BLaER1 treated with 17β-estradiol and CSF1 and Interleukin-3, amounts not matched to agents 10 nM and 100 nM (cell line): ENCODE results near the gene OGDH.

Source experiments
- H3K27ac ChIP-seq, 11 experiments: shearing (Covaris generic); formaldehyde crosslinking; 2 replicates each; pipeline ENCODE4 v1.8.1; 2022
- H3K27me3 ChIP-seq, 11 experiments: shearing (Covaris generic); formaldehyde crosslinking; 2 replicates each; pipeline ENCODE4 v1.8.1; 2022
- H3K36me3 ChIP-seq, 11 experiments: shearing (Covaris generic); formaldehyde crosslinking; 2 replicates each; pipeline ENCODE4 v1.8.1; 2022
- H3K4me1 ChIP-seq, 10 experiments: shearing (Covaris generic); formaldehyde crosslinking; 2 replicates each; pipeline ENCODE4 v1.8.1; 2022
- H3K4me2 ChIP-seq, 11 experiments: shearing (Covaris generic); formaldehyde crosslinking; 2 replicates each; pipeline ENCODE4 v1.8.1; 2022
- H3K4me3 ChIP-seq, 10 experiments: shearing (Covaris generic); formaldehyde crosslinking; 2 replicates each; pipeline ENCODE4 v1.8.1; 2022
- H3K9ac ChIP-seq, 11 experiments: shearing (Covaris generic); formaldehyde crosslinking; 2 replicates each; pipeline ENCODE4 v1.8.1; 2022
- H3K9me3 ChIP-seq, 11 experiments: shearing (Covaris generic); formaldehyde crosslinking; replicated peaks in 1 of 11; 2 replicates each; pipeline ENCODE4 v1.8.1; 2022
- H4K20me1 ChIP-seq, 11 experiments: shearing (Covaris generic); formaldehyde crosslinking; 2 replicates each; pipeline ENCODE4 v1.8.1; 2022
- Cebpa-rat ChIP-seq, 11 experiments: shearing (Covaris generic); IDR thresholded peaks; 2 replicates each; pipeline ENCODE4 v1.8.1; 2022

OGDH gene

GRCh38 chr7:44735403-44736165 is 129.2 kb downstream of the OGDH start:
- no peaks in the 10 kb centered on the region for H3K36me3 ChIP-seq
- H3K4me2 ChIP-seq, result peak overlapping the region in 6 of 11 experiments; percentile 26 to 70 (median 54); a peak in 9 of 22 replicates
- H3K4me3 ChIP-seq, result no peak overlapping the region
- H3K4me1 ChIP-seq, result peaks cover 0 to 42% (median 13%) of the 10 kb centered on the region in 10 experiments; a peak in 12 of 20 replicates
- no peaks in the 10 kb centered on the region for H3K27me3 ChIP-seq
- H4K20me1 ChIP-seq, result no peaks in the 10 kb centered on the region
- peak overlapping the region in 1 of 11 experiments; percentile 13; a peak in 1 of 22 replicates for H3K9ac ChIP-seq
- TF ChIP-seq Cebpa-rat (IDR thresholded peaks at IDR 0.05), result no peak
- no peaks in the 10 kb centered on the region for H3K9me3 ChIP-seq
- H3K27ac ChIP-seq, result peak overlapping the region in 4 of 11 experiments; percentile 47 to 63 (median 53); a peak in 6 of 22 replicates

GRCh38 chr7:44736896-44737295 is 130.5 kb downstream of the OGDH start:
- H3K27me3 ChIP-seq, result no peaks in the 10 kb centered on the region
- no peaks in the 10 kb centered on the region for H3K9me3 ChIP-seq
- H3K4me2 ChIP-seq, result no peak overlapping the region
- TF ChIP-seq Cebpa-rat (IDR thresholded peaks at IDR 0.05), result no peak
- H3K27ac ChIP-seq, result peak overlapping the region in 1 of 11 experiments; percentile 63; a peak in 1 of 22 replicates
- peaks cover 0 to 42% (median 13%) of the 10 kb centered on the region in 10 experiments; a peak in 12 of 20 replicates for H3K4me1 ChIP-seq
- H3K9ac ChIP-seq, result no peak overlapping the region
- no peaks in the 10 kb centered on the region for H3K36me3 ChIP-seq
- no peaks in the 10 kb centered on the region for H4K20me1 ChIP-seq
- H3K4me3 ChIP-seq, result no peak overlapping the region

GRCh38 chr7:44738051-44738723 is 131.8 kb downstream of the OGDH start:
- Histone ChIP-seq H3K36me3 (no peaks in the 10 kb centered on the region), H3K9me3 (no peaks in the 10 kb centered on the region), H3K4me3 (no peak overlapping the region), H3K27ac (no peak overlapping the region), H3K4me2 (0 out of 22 replicates have a peak overlapping the region, but pooled peaks of 3 of the 11 experiments have one; percentile 7 to 18 (median 11)), H4K20me1 (no peaks in the 10 kb centered on the region), H3K4me1 (peaks cover 9 to 51% (median 22%) of the 10 kb centered on the region in 10 experiments), H3K27me3 (no peaks in the 10 kb centered on the region), H3K9ac (no peak overlapping the region)
- TF ChIP-seq Cebpa-rat (IDR thresholded peaks at IDR 0.05), result peak in 2 of 11 experiments; percentile 9 to 18; a peak in 1 of 22 replicates

GRCh38 chr7:44738876-44739665 is 132.6 kb downstream of the OGDH start:
- Histone ChIP-seq H3K4me3 (no peak overlapping the region), H4K20me1 (no peaks in the 10 kb centered on the region), H3K9me3 (no peaks in the 10 kb centered on the region), H3K27ac (no peak overlapping the region), H3K9ac (no peak overlapping the region), H3K36me3 (no peaks in the 10 kb centered on the region), H3K4me1 (peaks cover 9 to 45% (median 19%) of the 10 kb centered on the region in 10 experiments), H3K27me3 (no peaks in the 10 kb centered on the region), H3K4me2 (no peak overlapping the region)
- no peak for TF ChIP-seq Cebpa-rat (IDR thresholded peaks at IDR 0.05)

- Histone ChIP-seq H4K20me1 (no peaks in the 10 kb centered on the region), H3K36me3 (no peaks in the 10 kb centered on the region), H3K4me2 (no peak overlapping the region), H3K9me3 (no peaks in the 10 kb centered on the region), H3K27ac (no peak overlapping the region), H3K9ac (no peak overlapping the region), H3K4me3 (no peak overlapping the region), H3K27me3 (no peaks in the 10 kb centered on the region), H3K4me1 (peaks cover 9 to 36% (median 17%) of the 10 kb centered on the region in 10 experiments)
- TF ChIP-seq Cebpa-rat (IDR thresholded peaks at IDR 0.05), result no peak
These were observed 133.6 kb downstream of the OGDH start for GRCh38 chr7:44740055-44740454.

GRCh38 chr7:44743750-44744149 is 137.3 kb downstream of the OGDH start:
- peaks cover 14 to 20% (median 16%) of the 10 kb centered on the region in 10 experiments for H3K4me1 ChIP-seq
- H3K27ac ChIP-seq, result no peak overlapping the region

GRCh38 chr7:44748045-44748947 is 141.9 kb downstream of the OGDH start, which contains the start of gene ZMIZ2:
ZMIZ2 (plus strand) TSS chr7:44748847; CDS start chr7:44756250, 7,403 bp downstream.
- Histone ChIP-seq H3K9ac (peak within 1 kb of the TSS; percentile 90 to 99 (median 95)), H3K4me1 (peaks cover 32 to 47% (median 45%) of the 10 kb centered on the region in 10 experiments), H3K27me3 (no peaks in the 10 kb centered on the region), H4K20me1 (peaks cover 27 to 44% (median 35%) of the 10 kb centered on the region in 11 experiments; a peak in 19 of 22 replicates), H3K4me3 (peak within 1 kb of the TSS; percentile 93 to 100 (median 99)), H3K4me2 (peak within 1 kb of the TSS; percentile 87 to 100 (median 98)), H3K27ac (peak within 1 kb of the TSS; percentile 88 to 99 (median 96)), H3K9me3 (no peaks in the 10 kb centered on the region), H3K36me3 (peaks cover 0 to 22% (median 4%) of the 10 kb centered on the region in 11 experiments; a peak in 7 of 22 replicates)
- TF ChIP-seq Cebpa-rat (IDR thresholded peaks at IDR 0.05), result no peak

More at GRCh38 chr7:44743750-44744149, 137.3 kb downstream of the OGDH start:
- no peaks in the 10 kb centered on the region for H3K36me3 ChIP-seq
- H4K20me1 ChIP-seq, result peaks cover 0 to under 1% (median 0%) of the 10 kb centered on the region in 11 experiments; a peak in 3 of 22 replicates
- no peak overlapping the region for H3K4me3 ChIP-seq
- no peak overlapping the region for H3K4me2 ChIP-seq
- TF ChIP-seq Cebpa-rat (IDR thresholded peaks at IDR 0.05), result no peak
- H3K9me3 ChIP-seq, result no peaks in the 10 kb centered on the region
- no peaks in the 10 kb centered on the region for H3K27me3 ChIP-seq
- no peak overlapping the region for H3K9ac ChIP-seq
